Stomach (tissue), 4 donors: ENCODE results near the gene RPRD2.

ENCODE experiments used
- POLR2A ChIP-seq, 4 donors: fragments of 450-650 bp; IDR thresholded peaks; one replicate each; pipeline ENCODE4 v1.6.1; 2016; ENCODE audit warnings: antibody characterized with exemption in 4 of 4, control low read depth in 2 of 4, mild to moderate bottlenecking in 1 of 4, moderate library complexity in 1 of 4
- POLR2AphosphoS5 ChIP-seq, 3 donors: sonication (generic); formaldehyde crosslinking; IDR thresholded peaks; one replicate each; pipeline ENCODE4 v1.6.1; 2016; ENCODE audit warnings: antibody characterized with exemption in 3 of 3
- TF ChIP-seq, protein P1 (sequence below), 7 experiments: fragments of 450-650 bp in 4 of 7; fragments of 200-600 bp in 3 of 7; sonication (generic) in 3 of 7; IDR thresholded peaks; one replicate each; pipeline ENCODE4 v1.5.1; 2016 to 2019; ENCODE audit warnings: antibody characterized with exemption in 7 of 7, control low read depth in 2 of 7, mild to moderate bottlenecking in 1 of 7

- no peak for TF ChIP-seq POLR2A (IDR thresholded peaks at IDR 0.05)
- TF ChIP-seq, protein P1, sequence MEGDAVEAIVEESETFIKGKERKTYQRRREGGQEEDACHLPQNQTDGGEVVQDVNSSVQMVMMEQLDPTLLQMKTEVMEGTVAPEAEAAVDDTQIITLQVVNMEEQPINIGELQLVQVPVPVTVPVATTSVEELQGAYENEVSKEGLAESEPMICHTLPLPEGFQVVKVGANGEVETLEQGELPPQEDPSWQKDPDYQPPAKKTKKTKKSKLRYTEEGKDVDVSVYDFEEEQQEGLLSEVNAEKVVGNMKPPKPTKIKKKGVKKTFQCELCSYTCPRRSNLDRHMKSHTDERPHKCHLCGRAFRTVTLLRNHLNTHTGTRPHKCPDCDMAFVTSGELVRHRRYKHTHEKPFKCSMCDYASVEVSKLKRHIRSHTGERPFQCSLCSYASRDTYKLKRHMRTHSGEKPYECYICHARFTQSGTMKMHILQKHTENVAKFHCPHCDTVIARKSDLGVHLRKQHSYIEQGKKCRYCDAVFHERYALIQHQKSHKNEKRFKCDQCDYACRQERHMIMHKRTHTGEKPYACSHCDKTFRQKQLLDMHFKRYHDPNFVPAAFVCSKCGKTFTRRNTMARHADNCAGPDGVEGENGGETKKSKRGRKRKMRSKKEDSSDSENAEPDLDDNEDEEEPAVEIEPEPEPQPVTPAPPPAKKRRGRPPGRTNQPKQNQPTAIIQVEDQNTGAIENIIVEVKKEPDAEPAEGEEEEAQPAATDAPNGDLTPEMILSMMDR (IDR thresholded peaks at IDR 0.05) = no peak
- no peak for TF ChIP-seq POLR2AphosphoS5 (IDR thresholded peaks at IDR 0.05)
These were observed 24.3 kb downstream of the RPRD2 start for GRCh38 chr1:150388241-150388640.
